ENCODE results near the gene PLCH2.

GRCh38 chr1:2454227-2454626 is 21.9 kb upstream of the PLCH2 start:
- TF ChIP-seq, protein P1, sequence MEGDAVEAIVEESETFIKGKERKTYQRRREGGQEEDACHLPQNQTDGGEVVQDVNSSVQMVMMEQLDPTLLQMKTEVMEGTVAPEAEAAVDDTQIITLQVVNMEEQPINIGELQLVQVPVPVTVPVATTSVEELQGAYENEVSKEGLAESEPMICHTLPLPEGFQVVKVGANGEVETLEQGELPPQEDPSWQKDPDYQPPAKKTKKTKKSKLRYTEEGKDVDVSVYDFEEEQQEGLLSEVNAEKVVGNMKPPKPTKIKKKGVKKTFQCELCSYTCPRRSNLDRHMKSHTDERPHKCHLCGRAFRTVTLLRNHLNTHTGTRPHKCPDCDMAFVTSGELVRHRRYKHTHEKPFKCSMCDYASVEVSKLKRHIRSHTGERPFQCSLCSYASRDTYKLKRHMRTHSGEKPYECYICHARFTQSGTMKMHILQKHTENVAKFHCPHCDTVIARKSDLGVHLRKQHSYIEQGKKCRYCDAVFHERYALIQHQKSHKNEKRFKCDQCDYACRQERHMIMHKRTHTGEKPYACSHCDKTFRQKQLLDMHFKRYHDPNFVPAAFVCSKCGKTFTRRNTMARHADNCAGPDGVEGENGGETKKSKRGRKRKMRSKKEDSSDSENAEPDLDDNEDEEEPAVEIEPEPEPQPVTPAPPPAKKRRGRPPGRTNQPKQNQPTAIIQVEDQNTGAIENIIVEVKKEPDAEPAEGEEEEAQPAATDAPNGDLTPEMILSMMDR (IDR thresholded peaks at IDR 0.05), result no peak
- no peak for TF ChIP-seq POLR2A (IDR thresholded peaks at IDR 0.05)
